Measurements from ENCODE around the gene STK4. TPM values are rescaled to one million over a fixed set of nuclear protein-coding genes. Genes with fewer than 3 reads are reported as not detected.

STK4 gene
- total RNA-seq, 1 experiment from 2014 or later = 41.2 TPM

DNA sequence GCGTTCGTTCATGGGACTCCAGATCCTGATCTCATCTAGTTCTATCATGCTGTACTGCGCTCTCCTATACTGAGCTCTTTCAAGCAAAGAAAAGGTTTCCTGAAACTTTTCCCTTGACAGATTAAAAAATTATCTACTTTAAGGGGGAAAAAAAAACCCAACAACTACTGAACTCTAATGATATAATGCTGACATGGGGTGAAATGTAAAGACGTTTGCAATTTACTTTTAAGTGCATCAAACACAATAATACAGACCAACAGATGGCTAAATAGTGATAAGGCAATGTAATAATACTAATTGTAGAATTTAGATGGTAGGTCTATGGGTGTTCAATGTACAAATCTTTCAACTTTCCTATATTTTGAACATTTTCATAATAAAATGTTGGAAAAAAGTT is 22.5 kb upstream of the STK4 start (continued):
- TF ChIP-seq, protein P1, sequence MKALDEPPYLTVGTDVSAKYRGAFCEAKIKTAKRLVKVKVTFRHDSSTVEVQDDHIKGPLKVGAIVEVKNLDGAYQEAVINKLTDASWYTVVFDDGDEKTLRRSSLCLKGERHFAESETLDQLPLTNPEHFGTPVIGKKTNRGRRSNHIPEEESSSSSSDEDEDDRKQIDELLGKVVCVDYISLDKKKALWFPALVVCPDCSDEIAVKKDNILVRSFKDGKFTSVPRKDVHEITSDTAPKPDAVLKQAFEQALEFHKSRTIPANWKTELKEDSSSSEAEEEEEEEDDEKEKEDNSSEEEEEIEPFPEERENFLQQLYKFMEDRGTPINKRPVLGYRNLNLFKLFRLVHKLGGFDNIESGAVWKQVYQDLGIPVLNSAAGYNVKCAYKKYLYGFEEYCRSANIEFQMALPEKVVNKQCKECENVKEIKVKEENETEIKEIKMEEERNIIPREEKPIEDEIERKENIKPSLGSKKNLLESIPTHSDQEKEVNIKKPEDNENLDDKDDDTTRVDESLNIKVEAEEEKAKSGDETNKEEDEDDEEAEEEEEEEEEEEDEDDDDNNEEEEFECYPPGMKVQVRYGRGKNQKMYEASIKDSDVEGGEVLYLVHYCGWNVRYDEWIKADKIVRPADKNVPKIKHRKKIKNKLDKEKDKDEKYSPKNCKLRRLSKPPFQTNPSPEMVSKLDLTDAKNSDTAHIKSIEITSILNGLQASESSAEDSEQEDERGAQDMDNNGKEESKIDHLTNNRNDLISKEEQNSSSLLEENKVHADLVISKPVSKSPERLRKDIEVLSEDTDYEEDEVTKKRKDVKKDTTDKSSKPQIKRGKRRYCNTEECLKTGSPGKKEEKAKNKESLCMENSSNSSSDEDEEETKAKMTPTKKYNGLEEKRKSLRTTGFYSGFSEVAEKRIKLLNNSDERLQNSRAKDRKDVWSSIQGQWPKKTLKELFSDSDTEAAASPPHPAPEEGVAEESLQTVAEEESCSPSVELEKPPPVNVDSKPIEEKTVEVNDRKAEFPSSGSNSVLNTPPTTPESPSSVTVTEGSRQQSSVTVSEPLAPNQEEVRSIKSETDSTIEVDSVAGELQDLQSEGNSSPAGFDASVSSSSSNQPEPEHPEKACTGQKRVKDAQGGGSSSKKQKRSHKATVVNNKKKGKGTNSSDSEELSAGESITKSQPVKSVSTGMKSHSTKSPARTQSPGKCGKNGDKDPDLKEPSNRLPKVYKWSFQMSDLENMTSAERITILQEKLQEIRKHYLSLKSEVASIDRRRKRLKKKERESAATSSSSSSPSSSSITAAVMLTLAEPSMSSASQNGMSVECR (CRISPR knock-in tag; IDR thresholded peaks at IDR 0.05; ENCODE audit: borderline replicate concordance) = no peak

- ChIA-PET POLR2A (no interaction called here), CTCF (no interaction called here)
- peaks cover 70% of the 10 kb centered on the region for H3K36me3 Mint-ChIP-seq
- DNase-seq (ENCODE audit: low spot score) (no peak), ATAC-seq (no peak)
- no peaks in the 10 kb centered on the region for H3K27me3 Mint-ChIP-seq (ENCODE audit: low read depth)
- H3K9me3 Mint-ChIP-seq = no peaks in the 10 kb centered on the region
- TF ChIP-seq MLX (CRISPR knock-in tag; IDR thresholded peaks at IDR 0.05) (no peak), EMX1 (CRISPR knock-in tag; IDR thresholded peaks at IDR 0.05) (no peak), ZMAT4 (CRISPR knock-in tag; IDR thresholded peaks at IDR 0.05) (no peak), NFYB (CRISPR knock-in tag; conservative IDR thresholded peaks at IDR 0.05; ENCODE audit: low read depth) (no peak), PREB (CRISPR knock-in tag; IDR thresholded peaks at IDR 0.05; ENCODE audit: borderline replicate concordance) (no peak), ZNF317 (CRISPR knock-in tag; IDR thresholded peaks at IDR 0.05; ENCODE audit: borderline replicate concordance, low read depth) (no peak), KAT7 (CRISPR knock-in tag; IDR thresholded peaks at IDR 0.05; ENCODE audit: borderline replicate concordance) (no peak), TP53 (CRISPR knock-in tag; IDR thresholded peaks at IDR 0.05) (no peak)
- TF ChIP-seq, protein P2, sequence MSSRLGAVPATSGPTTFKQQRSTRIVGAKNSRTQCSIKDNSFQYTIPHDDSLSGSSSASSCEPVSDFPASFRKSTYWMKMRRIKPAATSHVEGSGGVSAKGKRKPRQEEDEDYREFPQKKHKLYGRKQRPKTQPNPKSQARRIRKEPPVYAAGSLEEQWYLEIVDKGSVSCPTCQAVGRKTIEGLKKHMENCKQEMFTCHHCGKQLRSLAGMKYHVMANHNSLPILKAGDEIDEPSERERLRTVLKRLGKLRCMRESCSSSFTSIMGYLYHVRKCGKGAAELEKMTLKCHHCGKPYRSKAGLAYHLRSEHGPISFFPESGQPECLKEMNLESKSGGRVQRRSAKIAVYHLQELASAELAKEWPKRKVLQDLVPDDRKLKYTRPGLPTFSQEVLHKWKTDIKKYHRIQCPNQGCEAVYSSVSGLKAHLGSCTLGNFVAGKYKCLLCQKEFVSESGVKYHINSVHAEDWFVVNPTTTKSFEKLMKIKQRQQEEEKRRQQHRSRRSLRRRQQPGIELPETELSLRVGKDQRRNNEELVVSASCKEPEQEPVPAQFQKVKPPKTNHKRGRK (CRISPR knock-in tag; IDR thresholded peaks at IDR 0.05; ENCODE audit: borderline replicate concordance) = no peak
- H3K4me1 Mint-ChIP-seq = no peaks in the 10 kb centered on the region
- H3K4me3 Mint-ChIP-seq = no peak overlapping the region
- no peak overlapping the region for H3K27ac Mint-ChIP-seq
These were observed 21.1 kb upstream of the STK4 start for GRCh38 chr20:44945261-44945660.

GRCh38 chr20:44946271-44946852 is 19.9 kb upstream of the STK4 start:
- DNase-seq (ENCODE audit: low spot score) (no peak), ATAC-seq (no peak)
- peaks cover 73% of the 10 kb centered on the region for H3K36me3 Mint-ChIP-seq
- no peak overlapping the region for H3K27ac Mint-ChIP-seq
- POLR2A ChIA-PET = interaction anchor here (0.6 kb wide), 1 partner anchor 19 kb away, joined by 3 read pairs; no protein-coding TSS in a partner anchor
- H3K4me1 Mint-ChIP-seq = no peaks in the 10 kb centered on the region
- CTCF ChIA-PET = interaction anchor here (0.8 kb wide), 1 partner anchor 151 kb away, joined by 3 read pairs; no protein-coding TSS in a partner anchor
- no peak overlapping the region for H3K4me3 Mint-ChIP-seq
- H3K9me3 Mint-ChIP-seq = no peaks in the 10 kb centered on the region
- H3K27me3 Mint-ChIP-seq (ENCODE audit: low read depth) = no peaks in the 10 kb centered on the region
- TF ChIP-seq PREB (CRISPR knock-in tag; IDR thresholded peaks at IDR 0.05; ENCODE audit: borderline replicate concordance) (no peak), GABPB1 (CRISPR knock-in tag; IDR thresholded peaks at IDR 0.05) (no peak), MLX (CRISPR knock-in tag; IDR thresholded peaks at IDR 0.05) (no peak), ZNF219 (CRISPR knock-in tag; IDR thresholded peaks at IDR 0.05; ENCODE audit: borderline replicate concordance) (no peak), HMGA2 (CRISPR knock-in tag; IDR thresholded peaks at IDR 0.05) (no peak), MXD4 (CRISPR knock-in tag; IDR thresholded peaks at IDR 0.05; ENCODE audit: borderline replicate concordance) (no peak), ZNF263 (CRISPR knock-in tag; IDR thresholded peaks at IDR 0.05; ENCODE audit: low read depth) (no peak), PRRX2 (CRISPR knock-in tag; IDR thresholded peaks at IDR 0.05) (no peak)
